HEK293T (cell line): ENCODE measurements around the gene CORO2B.

ENCODE experiments used
- ARNT ChIP-seq: fragments of 450-650 bp; IDR thresholded peaks from 2 replicates; pipeline ENCODE4 v1.6.1; 2017; ENCODE audit warnings: mild to moderate bottlenecking
- BHLHE40 ChIP-seq: fragments of 450-650 bp; IDR thresholded peaks from 2 replicates; pipeline ENCODE4 v1.6.1; 2016; ENCODE audit warnings: mild to moderate bottlenecking, moderate library complexity, borderline replicate concordance
- FOXA1 ChIP-seq: fragments of 450-650 bp; IDR thresholded peaks from 2 replicates; pipeline ENCODE4 v1.6.1; 2016; ENCODE audit warnings: mild to moderate bottlenecking
- FOXK2 ChIP-seq: fragments of 450-650 bp; IDR thresholded peaks from 2 replicates; pipeline ENCODE4 v1.6.1; 2016; ENCODE audit warnings: mild to moderate bottlenecking
- FOXM1 ChIP-seq: fragments of 450-650 bp; IDR thresholded peaks from 2 replicates; pipeline ENCODE4 v1.6.1; 2017; ENCODE audit warnings: mild to moderate bottlenecking, borderline replicate concordance
- L3MBTL2 ChIP-seq: fragments of 450-650 bp; conservative IDR thresholded peaks from 2 replicates; pipeline ENCODE4 v1.6.1; 2016; ENCODE audit warnings: mild to moderate bottlenecking
- PKNOX1 ChIP-seq: fragments of 450-650 bp; IDR thresholded peaks from 2 replicates; pipeline ENCODE4 v1.6.1; 2016
- SP1 ChIP-seq: fragments of 450-650 bp; IDR thresholded peaks from 2 replicates; pipeline ENCODE4 v1.6.1; 2017
- SUZ12 ChIP-seq: fragments of 450-650 bp; IDR thresholded peaks from 2 replicates; pipeline ENCODE4 v1.6.1; 2016; ENCODE audit warnings: mild to moderate bottlenecking
- TARDBP ChIP-seq: fragments of 450-650 bp; IDR thresholded peaks from 2 replicates; pipeline ENCODE4 v1.6.1; 2016
- ZNF384 ChIP-seq: fragments of 450-650 bp; IDR thresholded peaks from 2 replicates; pipeline ENCODE4 v1.6.1; 2016

GRCh38 chr15:68572921-68573320 is 5.9 kb upstream of the CORO2B start:
- TF ChIP-seq FOXK2 (no peak), FOXM1 (no peak), L3MBTL2 (no peak), ZNF384 (no peak), TARDBP (no peak), BHLHE40 (no peak), SP1 (no peak), SUZ12 (no peak), FOXA1 (no peak), ARNT (no peak), PKNOX1 (no peak)
